NT2/D1 (cell line): ENCODE results near the gene CADM2.
A peak's percentile ranks its signal among the peaks of the same experiment; 100 is the strongest.

ENCODE experiments used
- DNase-seq: peaks from one replicate; pipeline ENCODE4 v3.0.0-alpha.2; 2011; ENCODE audit warnings: low read depth, low spot score
- H3K27me3 ChIP-seq: 2 replicates; pipeline ENCODE4 v1.6.0; 2011; ENCODE audit warnings: mild to moderate bottlenecking; ENCODE audit not compliant: insufficient read length, insufficient read depth
- H3K36me3 ChIP-seq: 2 replicates; pipeline ENCODE4 v1.6.1; 2011; ENCODE audit warnings: mild to moderate bottlenecking, low read length, mixed read lengths; ENCODE audit not compliant: insufficient read depth, insufficient read length
- H3K4me1 ChIP-seq: 2 replicates; pipeline ENCODE4 v1.5.1; 2011; ENCODE audit not compliant: insufficient read depth, insufficient read length
- H3K4me3 ChIP-seq: 2 replicates; pipeline ENCODE4 v1.5.1; 2011; ENCODE audit warnings: low read depth; ENCODE audit not compliant: insufficient read length
- H3K9ac ChIP-seq: 2 replicates; pipeline ENCODE4 v1.6.0; 2011; ENCODE audit warnings: low read depth; ENCODE audit not compliant: insufficient read length
- H3K9me3 ChIP-seq: 2 replicates; pipeline ENCODE4 v1.5.1; 2011; ENCODE audit warnings: mild to moderate bottlenecking, low read length; ENCODE audit not compliant: insufficient read depth
- SUZ12 ChIP-seq: IDR thresholded peaks from 2 replicates; pipeline ENCODE4 v1.6.1; 2011; ENCODE audit not compliant: insufficient read length, insufficient read depth; ENCODE audit errors: extremely low read depth
- YY1 ChIP-seq: IDR thresholded peaks from 2 replicates; pipeline ENCODE4 v1.6.1; 2011; ENCODE audit not compliant: insufficient read length, insufficient read depth
- ZNF274 ChIP-seq: IDR thresholded peaks from 2 replicates; pipeline ENCODE4 v1.6.1; 2011; ENCODE audit warnings: mild to moderate bottlenecking, low read depth, low read length

CADM2 gene

DNA sequence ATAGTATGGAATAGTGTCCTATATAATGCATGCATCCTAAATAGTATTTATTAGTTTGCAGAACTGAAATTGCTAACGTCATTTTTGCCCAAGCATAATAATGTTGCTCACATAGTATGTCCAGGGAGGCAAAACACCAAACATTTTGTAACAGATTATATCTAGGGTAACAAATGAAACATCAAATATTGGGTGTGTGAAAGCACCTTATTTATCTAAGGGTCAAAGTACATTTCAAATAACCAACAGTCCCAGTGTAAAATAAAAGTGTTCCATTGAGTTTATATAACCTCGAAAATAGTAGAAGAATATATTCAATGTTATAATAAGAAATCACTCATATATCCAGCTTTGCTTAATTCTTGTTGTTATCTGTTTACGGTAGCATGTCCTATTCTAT, 363.1 kb downstream of the CADM2 start:
- TF ChIP-seq YY1, result no peak
- TF ChIP-seq SUZ12, result no peak
- no peak for TF ChIP-seq ZNF274
- no peaks in the 10 kb centered on the region for H3K4me1 ChIP-seq
- no peak for DNase-seq
- H3K9me3 ChIP-seq, result no peaks in the 10 kb centered on the region
- H3K36me3 ChIP-seq, result no peaks in the 10 kb centered on the region
- H3K27me3 ChIP-seq, result no peaks in the 10 kb centered on the region
- H3K9ac ChIP-seq, result no peak overlapping the region
- no peak overlapping the region for H3K4me3 ChIP-seq

DNA sequence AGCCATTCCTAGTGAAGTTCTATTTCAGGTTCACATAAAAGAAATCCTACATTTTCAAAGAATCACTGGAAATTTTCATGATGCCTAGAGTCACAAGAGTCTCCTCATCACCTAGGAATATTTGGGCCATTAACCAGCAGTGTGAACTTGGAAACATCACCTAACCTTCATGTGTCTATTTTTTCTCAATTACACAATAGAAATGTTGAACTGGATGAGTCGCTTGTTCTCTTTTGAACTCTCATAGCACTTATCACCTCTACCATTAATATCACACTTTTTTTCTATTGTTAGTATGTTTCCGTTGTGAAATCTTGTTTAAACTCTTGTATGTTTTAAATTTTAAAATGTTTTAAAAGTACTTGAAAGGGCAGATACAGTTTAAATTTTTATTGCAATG, 371.3 kb downstream of the CADM2 start:
- TF ChIP-seq SUZ12 (no peak), YY1 (no peak), ZNF274 (no peak)
- no peaks in the 10 kb centered on the region for H3K9me3 ChIP-seq
- no peaks in the 10 kb centered on the region for H3K4me1 ChIP-seq
- no peaks in the 10 kb centered on the region for H3K36me3 ChIP-seq
- H3K27me3 ChIP-seq, result no peaks in the 10 kb centered on the region
- no peak for DNase-seq
- no peak overlapping the region for H3K9ac ChIP-seq
- H3K4me3 ChIP-seq, result no peak overlapping the region

GRCh38 chr3:85337895-85338294, 379.1 kb downstream of the CADM2 start:
- no peak for DNase-seq
- H3K4me1 ChIP-seq, result no peaks in the 10 kb centered on the region
- TF ChIP-seq SUZ12, result no peak
- no peak for TF ChIP-seq ZNF274
- TF ChIP-seq YY1, result no peak
- H3K4me3 ChIP-seq, result no peak overlapping the region
- H3K9me3 ChIP-seq, result no peaks in the 10 kb centered on the region
- no peaks in the 10 kb centered on the region for H3K27me3 ChIP-seq
- no peak overlapping the region for H3K9ac ChIP-seq
- H3K36me3 ChIP-seq, result no peaks in the 10 kb centered on the region

GRCh38 chr3:85342915-85343314, 384.1 kb downstream of the CADM2 start:
- H3K9ac ChIP-seq, result no peak overlapping the region
- no peak for TF ChIP-seq ZNF274
- TF ChIP-seq YY1, result no peak
- no peak for TF ChIP-seq SUZ12
- H3K36me3 ChIP-seq, result no peaks in the 10 kb centered on the region
- DNase-seq, result no peak
- H3K27me3 ChIP-seq, result no peaks in the 10 kb centered on the region
- no peak overlapping the region for H3K4me3 ChIP-seq
- no peaks in the 10 kb centered on the region for H3K4me1 ChIP-seq
- H3K9me3 ChIP-seq, result no peaks in the 10 kb centered on the region

- H3K4me1 ChIP-seq, result no peaks in the 10 kb centered on the region
- no peak for DNase-seq
- no peaks in the 10 kb centered on the region for H3K9me3 ChIP-seq
- H3K4me3 ChIP-seq, result no peak overlapping the region
- H3K27me3 ChIP-seq, result no peaks in the 10 kb centered on the region
- H3K36me3 ChIP-seq, result no peaks in the 10 kb centered on the region
- no peak overlapping the region for H3K9ac ChIP-seq
- TF ChIP-seq SUZ12 (no peak), ZNF274 (no peak), YY1 (no peak)
These were observed 396.8 kb downstream of the CADM2 start for GRCh38 chr3:85355572-85355971.

DNA sequence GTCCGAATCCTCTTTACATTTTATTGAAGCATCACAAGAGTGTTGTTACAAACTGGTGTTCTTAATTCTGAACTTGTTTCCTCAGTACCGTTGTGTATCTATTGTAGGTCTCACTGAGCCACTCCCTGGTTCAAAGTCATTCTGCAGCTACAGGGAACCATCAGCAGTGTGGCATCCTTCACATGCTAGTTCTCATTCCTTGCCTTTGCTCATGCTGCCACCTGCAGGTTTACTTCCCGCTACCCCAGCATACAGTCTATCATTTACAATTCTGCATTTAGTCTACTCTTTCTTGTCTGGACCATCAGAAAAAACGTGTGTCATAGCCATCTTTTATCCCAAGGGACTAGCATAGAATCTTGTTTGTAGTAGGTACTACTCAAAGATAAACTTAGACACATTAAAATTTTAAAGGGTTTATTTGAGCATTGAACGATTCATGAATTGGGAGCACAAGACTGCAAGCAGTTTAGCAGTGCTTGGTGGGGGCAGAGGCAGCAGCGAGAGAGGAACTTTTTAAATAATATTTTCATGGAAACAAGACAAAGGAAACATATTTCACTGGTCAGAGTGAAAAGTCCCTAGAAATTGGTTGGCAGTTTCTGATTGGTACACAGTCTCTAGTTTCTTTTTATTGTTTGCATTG, 402.1 kb downstream of the CADM2 start:
- Histone ChIP-seq H3K9ac (no peak overlapping the region), H3K4me1 (no peaks in the 10 kb centered on the region), H3K36me3 (no peaks in the 10 kb centered on the region), H3K9me3 (no peaks in the 10 kb centered on the region), H3K4me3 (no peak overlapping the region), H3K27me3 (no peaks in the 10 kb centered on the region)
- peak; percentile 61 for DNase-seq
- TF ChIP-seq SUZ12, result no peak
- TF ChIP-seq YY1, result no peak
- no peak for TF ChIP-seq ZNF274

DNA sequence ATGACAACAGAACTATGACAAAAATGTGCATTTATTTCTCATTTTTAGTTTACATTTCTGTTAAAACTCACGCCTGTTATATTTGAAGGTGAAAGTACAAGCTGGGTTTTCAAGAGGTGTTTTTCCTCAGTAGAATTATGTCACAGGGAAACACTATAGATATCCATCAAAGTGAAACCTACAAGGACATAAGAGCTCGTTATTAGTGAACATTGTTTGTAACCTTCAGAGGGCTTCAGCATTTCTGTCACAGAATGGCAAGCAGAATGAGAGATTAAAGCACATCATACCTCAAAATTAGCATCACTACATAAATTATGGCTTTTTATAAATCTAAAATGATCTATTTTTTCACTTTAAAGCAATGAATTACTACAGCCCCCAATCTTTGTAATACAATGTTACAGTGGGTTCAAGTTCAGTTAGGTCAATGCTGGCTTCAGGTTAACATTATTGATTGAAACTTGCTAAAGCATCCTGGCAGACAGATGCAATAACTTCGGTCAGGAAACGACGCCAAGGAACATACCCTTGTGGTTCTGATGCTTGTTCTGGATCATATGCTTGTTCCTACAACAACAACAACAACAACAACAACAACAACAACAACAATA, 405.6 kb downstream of the CADM2 start:
- no peak overlapping the region for H3K4me3 ChIP-seq
- H3K4me1 ChIP-seq, result no peaks in the 10 kb centered on the region
- TF ChIP-seq SUZ12 (no peak), ZNF274 (no peak), YY1 (no peak)
- H3K9me3 ChIP-seq, result no peaks in the 10 kb centered on the region
- DNase-seq, result no peak
- no peaks in the 10 kb centered on the region for H3K36me3 ChIP-seq
- no peaks in the 10 kb centered on the region for H3K27me3 ChIP-seq
- H3K9ac ChIP-seq, result no peak overlapping the region

GRCh38 chr3:85370341-85370740, 411.6 kb downstream of the CADM2 start:
- TF ChIP-seq SUZ12, result no peak
- no peak for TF ChIP-seq YY1
- no peak for TF ChIP-seq ZNF274
- H3K9me3 ChIP-seq, result no peaks in the 10 kb centered on the region
- no peak overlapping the region for H3K9ac ChIP-seq
- no peaks in the 10 kb centered on the region for H3K36me3 ChIP-seq
- H3K27me3 ChIP-seq, result no peaks in the 10 kb centered on the region
- no peaks in the 10 kb centered on the region for H3K4me1 ChIP-seq
- H3K4me3 ChIP-seq, result no peak overlapping the region
- DNase-seq, result no peak
